ENCODE data around the gene LDLRAP1.
"Not testable (repeated sequence)": the region's sequence is repeated elsewhere in the genome, so short reads cannot be mapped to it uniquely, and the experiment has no call there.

The LDLRAP1 gene

GRCh38 chr1:25543425-25544242, at the start of gene LDLRAP1:
LDLRAP1 (plus strand) TSS chr1:25543606; CDS start chr1:25543699, 93 bp downstream.
- DNase-seq (ENCODE audit: low spot score) = peak; percentile 80

DNA sequence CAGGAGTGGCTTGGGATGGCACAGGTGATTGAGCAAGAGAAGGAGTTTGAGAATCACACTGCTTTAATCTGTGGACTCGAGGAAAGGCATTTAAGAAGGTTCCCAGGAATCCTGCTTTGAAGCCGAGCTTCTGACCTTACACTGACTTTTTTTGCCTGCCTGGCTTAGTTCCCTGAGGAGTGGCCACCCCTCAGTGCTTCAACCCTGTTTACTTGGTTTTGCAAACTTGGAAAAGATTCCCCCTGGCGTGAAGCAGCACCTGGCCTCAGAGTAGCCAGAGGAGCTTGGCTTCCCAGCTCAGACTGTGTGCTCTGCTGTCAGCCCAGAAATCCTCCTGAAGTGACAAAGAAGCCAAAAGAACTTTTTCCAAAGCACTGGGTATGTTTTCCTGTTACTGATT, 48.5 kb upstream of the LDLRAP1 start:
- no peak for DNase-seq (ENCODE audit: low spot score)

DNA sequence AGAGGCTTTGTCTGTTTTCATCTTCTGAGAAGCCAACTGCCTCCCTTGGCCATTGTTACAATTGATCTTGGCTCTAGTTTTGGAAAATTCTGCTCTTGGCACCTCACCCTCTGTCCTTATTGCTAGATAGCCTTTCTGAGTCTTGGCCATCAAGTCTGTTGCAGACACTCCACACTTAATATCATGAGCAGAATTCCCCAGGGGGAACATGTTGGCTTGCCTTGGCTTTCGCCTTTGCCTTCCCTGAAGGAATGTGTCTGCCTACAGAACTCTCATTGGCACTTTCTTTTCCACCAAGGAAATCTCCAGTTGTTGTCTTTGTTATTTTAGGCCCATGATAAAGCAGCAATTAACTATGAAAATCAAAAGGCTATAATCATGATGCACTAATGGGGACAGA, 42.7 kb upstream of the LDLRAP1 start:
- no peak for DNase-seq (ENCODE audit: low spot score)

GRCh38 chr1:25501235-25502058, 42.0 kb upstream of the LDLRAP1 start:
- peak; percentile 36 for DNase-seq (ENCODE audit: low spot score)

DNA sequence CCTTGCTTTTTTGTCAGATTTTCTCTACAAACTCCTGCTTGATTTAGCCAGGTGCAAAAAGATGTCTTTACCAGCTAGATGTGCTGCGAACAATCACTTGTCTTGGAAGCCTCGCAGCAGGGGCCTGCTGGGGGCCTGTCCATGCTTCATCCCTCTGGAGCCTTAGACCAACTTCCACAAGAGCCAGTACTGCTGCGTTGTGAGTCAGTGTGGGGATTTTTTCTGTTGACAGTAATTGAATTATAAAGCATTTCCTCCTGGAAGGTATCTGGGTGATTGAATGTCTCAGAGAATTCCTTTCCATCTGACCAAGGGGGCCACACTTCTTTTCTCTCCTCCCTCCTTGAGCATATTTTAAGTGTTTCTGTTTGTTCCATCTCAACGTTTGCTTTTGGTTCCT, 40.4 kb upstream of the LDLRAP1 start:
- DNase-seq (ENCODE audit: low spot score) = no peak

DNA sequence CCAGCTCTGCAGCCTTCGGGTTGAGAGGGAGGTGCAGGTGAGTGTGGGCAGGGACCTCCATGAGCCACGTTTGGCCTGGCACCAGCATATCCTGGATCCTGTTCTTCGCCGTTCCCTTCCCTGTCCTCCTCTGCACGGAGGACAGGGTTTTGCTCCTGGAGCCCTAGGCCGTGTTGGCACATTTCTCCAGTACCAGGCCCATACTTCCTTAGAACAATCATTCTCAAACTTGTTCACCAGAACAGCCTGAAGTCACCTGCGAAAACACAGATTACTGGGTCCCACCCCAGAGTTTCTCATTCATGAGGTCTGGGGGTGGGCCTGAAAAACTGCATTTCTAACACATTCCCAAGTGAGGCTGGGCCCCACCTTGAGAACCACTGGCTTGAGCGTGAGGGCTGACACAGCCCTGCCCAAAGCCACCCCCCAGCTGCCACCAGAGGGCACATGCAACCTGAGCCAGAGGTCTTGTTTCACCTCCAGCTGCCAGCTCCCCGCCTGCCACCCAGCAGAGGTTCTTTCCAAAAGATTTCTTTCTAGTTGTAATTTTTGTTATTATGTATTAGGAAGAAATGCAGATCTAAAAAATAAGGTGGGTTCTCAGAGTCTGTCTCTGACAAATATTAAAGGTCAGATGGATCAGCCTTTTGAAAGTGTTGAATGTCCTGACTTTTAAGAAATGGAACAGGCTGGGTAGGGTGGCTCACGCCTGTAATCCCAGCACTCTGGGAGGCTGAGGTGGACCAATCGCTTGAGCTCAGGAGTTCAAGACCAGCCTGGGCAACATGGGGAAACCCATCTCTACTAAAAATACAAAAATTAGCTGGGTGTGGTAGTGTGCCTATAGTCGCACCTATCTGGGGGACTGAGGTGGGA, 39.6 kb upstream of the LDLRAP1 start:
- peak; percentile 38 for DNase-seq (ENCODE audit: low spot score)

- no peak for DNase-seq (ENCODE audit: low spot score)
Measured at GRCh38 chr1:25504706-25505595, 38.5 kb upstream of the LDLRAP1 start.

DNA sequence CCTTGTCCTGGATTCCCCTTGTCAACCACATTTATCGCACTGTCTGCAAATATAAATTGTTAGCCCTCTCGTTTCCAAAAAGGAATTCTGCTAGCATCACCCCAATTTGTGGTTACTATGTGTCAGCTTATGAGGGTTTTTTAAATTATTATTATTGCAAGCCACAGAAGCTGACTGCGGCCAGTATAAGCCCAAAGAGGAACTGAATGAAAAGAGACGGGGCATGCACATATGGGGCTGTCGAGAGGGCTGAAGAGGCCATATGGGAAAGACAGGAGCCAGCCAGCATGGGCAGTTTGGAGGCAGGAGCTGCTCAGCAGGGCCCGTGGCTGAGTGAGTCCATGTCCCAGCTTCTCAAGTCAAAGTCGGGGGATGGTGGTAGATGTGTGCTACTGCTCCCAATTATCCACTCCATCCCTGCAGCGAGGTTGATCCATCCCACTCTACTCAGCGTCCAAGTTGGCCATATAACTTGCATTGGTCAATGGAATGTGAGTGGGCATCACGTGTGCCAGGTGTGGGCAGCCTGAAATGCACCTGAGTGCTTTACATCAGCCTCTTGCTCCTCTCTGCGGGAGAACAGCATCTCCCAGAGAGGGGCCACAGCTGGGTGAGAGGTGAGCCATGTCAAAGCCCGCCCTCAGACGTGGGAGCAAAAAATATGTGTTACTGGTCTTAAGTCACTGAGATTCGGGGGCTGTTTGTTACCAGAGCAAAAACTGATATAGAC, 37.6 kb upstream of the LDLRAP1 start:
- no peak for DNase-seq (ENCODE audit: low spot score)

DNA sequence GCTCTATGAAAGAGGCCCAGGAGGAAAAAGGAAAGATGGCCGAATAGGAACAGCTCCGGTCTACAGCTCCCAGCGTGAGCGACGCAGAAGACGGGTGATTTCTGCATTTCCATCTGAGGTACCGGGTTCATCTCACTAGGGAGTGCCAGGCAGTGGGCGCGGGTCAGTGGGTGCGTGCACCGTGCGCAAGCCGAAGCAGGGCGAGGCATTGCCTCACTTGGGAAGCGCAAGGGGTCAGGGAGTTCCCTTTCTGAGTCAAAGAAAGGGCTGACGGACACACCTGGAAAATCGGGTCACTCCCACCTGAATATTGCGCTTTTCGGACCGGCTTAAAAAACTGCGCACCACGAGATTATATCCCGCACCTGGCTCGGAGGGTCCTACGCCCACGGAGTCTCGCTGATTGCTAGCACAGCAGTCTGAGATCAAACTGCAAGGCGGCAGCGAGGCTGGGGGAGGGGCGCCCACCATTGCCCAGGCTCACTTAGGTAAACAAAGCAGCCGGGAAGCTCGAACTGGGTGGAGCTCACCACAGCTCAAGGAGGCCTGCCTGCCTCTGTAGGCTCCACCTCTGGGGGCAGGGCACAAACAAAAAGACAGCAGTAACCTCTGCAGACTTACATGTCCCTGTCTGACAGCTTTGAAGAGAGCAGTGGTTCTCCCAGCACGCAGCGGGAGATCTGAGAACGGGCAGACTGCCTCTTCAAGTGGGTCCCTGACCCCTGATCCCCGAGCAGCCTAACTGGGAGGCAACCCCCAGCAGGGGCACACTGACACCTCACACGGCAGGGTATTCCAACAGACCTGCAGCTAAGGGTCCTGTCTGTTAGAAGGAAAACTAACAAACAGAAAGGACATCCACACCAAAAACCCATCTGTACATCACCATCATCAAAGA, 36.6 kb upstream of the LDLRAP1 start:
- DNase-seq (ENCODE audit: low spot score) = not testable (repeated sequence)

- DNase-seq (ENCODE audit: low spot score) = no peak
Measured at GRCh38 chr1:25513666-25514065, 29.7 kb upstream of the LDLRAP1 start.

GRCh38 chr1:25515033-25515432, 28.4 kb upstream of the LDLRAP1 start:
- DNase-seq (ENCODE audit: low spot score) = no peak

DNA sequence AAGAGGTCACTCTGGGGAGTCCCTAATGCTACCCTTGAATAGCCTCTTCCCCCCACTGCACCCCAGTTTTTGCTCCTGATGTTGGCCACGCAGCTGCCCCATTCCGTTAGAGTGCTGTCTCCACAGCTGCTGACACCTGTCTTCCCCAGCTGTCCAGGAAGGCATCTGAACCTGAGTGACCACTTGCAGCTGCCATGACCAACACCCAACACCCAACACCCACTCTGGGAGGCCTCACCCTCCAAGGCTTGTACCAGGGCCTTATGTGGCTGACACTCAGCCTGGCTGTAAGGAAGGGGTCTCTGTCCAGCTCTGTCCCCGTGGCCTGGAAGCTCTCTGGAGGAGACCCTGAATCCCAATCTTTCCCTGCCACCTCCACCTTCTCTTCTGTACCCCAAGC, 26.7 kb upstream of the LDLRAP1 start:
- no peak for DNase-seq (ENCODE audit: low spot score)

- no peak for DNase-seq (ENCODE audit: low spot score)
Measured at GRCh38 chr1:25517476-25518394, 25.7 kb upstream of the LDLRAP1 start.

- no peak for DNase-seq (ENCODE audit: low spot score)
Measured at GRCh38 chr1:25519624-25520023, 23.8 kb upstream of the LDLRAP1 start.

GRCh38 chr1:25520446-25521061, 22.9 kb upstream of the LDLRAP1 start:
- DNase-seq (ENCODE audit: low spot score) = peak; percentile 68

DNA sequence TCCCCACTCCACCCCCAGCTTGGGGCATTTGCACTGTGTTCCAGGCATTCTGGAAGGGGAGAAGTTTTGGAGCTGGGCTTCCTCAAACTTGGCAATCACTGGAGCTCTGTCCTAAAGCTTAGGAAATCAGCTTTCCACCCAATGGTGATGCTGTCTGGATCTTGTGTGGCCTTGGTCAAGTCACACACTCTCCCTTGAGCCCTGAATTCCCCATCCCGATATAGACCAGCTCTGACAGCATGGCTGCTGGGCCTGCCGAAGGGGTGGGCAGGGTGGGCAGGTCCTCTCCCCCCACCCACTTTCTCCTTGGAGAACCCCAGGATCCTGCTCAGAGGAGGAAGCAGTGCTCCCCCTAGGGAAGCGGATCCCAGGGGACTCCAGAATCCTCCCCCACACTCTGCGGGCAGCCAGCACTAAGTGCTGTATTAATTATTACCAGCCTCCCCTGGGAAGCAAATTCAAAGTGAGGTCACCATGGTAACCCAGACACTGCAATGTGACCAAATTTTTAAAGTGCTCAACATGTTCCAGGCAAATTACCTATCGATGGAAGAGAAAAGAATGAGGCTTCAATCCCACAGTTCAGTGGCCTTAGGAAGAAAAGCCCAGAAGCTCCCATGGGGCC, 21.3 kb upstream of the LDLRAP1 start:
- no peak for DNase-seq (ENCODE audit: low spot score)

GRCh38 chr1:25523542-25523941, 19.9 kb upstream of the LDLRAP1 start:
- no peak for DNase-seq (ENCODE audit: low spot score)

All from LoVo (cell line).